Cortex of kidney (tissue), 1 donor: Measurements from ENCODE around the gene TFE3.
A peak's percentile ranks its signal among the peaks of the same experiment; 100 is the strongest.

Experiments
- DNase-seq: peaks from one replicate; lab custom pipeline; 2025; lab: John Stamatoyannopoulos, UW

Gene TFE3, protein sequence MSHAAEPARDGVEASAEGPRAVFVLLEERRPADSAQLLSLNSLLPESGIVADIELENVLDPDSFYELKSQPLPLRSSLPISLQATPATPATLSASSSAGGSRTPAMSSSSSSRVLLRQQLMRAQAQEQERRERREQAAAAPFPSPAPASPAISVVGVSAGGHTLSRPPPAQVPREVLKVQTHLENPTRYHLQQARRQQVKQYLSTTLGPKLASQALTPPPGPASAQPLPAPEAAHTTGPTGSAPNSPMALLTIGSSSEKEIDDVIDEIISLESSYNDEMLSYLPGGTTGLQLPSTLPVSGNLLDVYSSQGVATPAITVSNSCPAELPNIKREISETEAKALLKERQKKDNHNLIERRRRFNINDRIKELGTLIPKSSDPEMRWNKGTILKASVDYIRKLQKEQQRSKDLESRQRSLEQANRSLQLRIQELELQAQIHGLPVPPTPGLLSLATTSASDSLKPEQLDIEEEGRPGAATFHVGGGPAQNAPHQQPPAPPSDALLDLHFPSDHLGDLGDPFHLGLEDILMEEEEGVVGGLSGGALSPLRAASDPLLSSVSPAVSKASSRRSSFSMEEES

DNA sequence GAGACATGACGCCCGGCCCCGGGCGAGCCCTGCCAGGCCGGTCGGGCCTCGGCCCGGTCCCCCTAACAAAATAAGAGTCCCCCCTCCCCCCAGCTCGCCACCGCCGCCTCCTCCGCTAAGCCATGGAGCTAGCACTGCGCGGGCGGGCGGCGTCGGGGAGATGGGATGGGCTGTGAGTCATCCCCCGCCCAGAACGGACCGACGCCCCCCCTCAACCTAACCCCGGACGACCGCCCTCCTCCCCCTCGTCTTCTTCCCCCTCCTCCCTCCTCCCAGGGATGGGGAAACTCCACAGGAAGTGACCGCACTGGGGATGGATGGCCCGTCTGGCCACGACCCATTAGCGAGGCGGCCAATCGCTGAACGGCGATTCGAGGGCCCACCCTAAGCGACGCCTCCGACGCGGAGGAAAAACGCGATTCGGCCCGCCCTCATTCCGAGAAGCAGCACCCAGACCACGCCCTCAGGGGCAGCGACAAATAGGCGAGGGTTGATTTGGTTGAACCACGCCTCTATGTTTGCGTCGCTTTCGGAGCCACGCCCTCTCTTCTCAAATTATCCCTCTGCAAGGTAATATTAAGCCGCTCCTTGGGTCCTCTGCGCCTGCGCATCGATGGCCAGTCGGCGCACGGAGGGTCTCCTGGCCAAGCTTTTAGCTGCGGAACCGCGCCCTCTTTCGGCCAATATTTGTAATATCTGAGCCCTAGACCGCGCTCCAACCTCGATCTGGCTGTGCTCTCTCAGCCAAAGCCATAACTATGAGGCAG is at the start of gene TFE3:
Gene TFE3, minus strand, starts transcription at position 138 of the 767 bp plus-strand sequence. Its CDS starts 131 bp downstream, at position 7.
- peak; percentile 26 for DNase-seq

DNA sequence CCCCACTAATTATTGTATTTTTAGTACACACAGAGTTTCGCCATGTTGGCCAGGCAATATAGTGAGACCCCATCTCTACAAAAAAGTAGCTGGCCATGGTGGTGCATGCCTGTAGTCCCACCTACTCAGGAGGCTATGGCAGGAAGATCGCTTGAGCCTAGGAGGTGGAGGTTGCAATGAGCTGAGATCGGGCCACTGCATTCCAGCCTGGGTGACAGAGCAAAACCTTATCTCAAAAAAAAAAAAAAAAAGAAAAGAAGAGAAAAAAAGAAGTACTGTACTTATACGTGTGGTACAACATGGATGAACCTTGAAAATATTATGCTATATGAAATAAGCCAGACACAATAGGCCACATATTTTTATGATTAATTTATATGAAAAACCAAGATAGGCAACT is 46.4 kb upstream of the TFE3 start:
- no peak for DNase-seq

DNA sequence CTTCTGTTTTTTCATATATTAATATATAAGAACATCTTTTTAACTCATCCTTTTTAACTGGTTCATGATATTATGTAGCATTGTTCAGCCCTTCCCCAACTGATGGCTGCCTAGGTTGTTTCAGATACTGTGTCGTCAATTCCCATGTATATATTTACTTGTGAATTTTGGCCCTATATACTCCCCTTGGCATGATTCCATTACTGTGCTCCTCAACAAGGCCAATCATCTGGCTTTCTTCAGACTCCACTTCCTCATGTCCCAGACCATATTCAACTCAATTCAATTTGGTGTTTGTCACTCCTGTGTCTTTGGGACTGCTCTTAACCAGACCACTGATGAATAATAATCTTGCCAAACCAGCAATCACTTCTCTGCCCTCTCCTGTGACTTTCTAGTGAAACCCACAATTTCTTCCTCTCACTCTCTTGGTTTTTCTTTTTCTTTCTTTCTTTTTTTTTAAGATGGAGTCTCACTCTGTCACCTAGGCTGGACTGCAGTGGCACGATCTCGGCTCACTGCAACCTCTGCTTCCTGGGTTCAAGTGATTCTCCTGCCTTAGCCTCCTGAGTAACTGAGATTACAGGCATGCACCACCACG is 39.2 kb upstream of the TFE3 start:
- no peak for DNase-seq

DNA sequence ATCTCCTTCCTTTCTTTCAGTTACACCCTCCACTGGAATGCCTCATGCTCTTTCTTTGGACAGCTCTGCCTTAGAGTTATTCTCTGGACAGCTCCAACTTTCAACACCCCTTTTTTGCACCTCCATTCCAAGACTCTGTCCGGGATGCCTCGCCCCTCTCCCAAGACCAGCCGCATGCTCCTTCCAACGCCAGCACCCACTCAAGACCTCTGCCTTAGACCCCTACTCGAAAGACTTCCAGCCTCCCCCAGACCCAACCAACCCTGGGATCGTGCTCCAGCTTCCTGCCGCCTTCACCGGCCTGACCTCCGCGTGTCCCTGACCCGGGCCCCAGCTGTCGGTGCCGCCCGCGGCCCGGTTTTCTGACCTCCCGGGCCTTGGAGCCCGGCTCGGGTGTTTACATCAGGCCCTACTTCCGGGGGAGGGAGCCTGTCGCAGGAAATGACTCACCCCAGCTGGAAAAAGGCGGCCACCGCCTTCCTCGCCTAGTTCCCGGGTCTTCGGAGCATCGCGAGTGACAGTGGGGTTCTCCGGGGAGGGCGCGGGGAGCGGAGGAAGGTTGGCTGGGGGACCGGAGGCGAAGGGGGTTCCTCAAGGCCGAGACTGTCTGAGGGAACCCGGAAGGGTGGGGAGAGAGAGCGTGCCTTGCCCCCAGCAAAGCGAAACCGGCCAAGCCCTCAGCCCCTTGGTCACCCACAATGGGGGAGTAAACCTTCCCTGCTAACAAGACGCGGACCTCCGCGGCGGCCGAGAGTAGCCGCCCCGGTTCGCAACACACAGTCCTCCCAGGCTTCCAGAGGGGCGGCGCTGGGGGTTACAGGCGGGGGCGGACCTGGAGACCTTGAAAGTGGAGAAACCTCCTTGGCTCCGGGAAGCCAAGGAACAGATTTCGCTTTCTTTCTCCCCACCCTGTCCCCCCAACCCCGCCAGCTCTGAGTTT is 36.6 kb upstream of the TFE3 start, which contains the start of gene WDR45:
Gene WDR45, minus strand, starts transcription at position 399 of the 940 bp plus-strand sequence. CDS start 1,792 bp downstream, outside the sequence.
- DNase-seq, result peak; percentile 3

DNA sequence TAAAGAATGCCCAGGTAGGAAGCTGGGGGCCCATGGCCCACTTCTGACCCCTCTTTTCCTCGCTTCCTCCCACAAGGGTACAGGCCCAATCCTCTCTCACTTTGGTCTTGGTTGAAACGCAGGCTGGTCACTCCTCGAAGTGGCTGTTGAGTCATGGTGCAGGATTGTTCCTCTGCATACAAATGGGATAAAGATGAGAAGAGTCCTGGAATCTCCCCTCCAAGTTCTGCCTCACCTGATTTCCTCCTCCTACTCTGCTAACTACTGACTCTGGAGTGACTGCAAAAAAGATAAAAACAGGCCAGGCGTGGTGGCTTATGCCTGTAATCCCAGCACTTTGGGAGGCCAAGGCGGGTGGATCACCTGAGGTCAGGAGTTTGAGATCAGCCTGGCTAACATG is 34.8 kb upstream of the TFE3 start:
- DNase-seq, result no peak

DNA sequence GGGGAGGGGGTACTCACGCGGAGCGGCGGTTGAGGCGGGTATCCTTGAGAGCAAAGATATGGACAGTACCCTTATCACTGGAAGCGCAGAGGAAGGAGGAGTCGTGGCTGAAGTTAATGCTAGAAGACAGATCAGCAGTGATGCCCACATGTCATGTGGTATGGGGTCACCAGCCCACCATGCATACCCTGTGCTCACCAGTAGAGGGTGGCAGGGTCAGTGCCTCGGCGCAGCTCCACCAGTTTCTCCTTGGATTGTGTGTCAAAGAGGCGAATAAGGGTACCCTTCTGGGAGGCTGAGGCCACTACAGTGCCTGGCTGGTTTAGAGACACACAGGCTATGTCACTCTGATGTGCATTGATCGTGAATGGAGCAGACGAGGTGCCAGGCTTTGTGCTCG is 32.2 kb upstream of the TFE3 start:
- DNase-seq, result no peak

DNA sequence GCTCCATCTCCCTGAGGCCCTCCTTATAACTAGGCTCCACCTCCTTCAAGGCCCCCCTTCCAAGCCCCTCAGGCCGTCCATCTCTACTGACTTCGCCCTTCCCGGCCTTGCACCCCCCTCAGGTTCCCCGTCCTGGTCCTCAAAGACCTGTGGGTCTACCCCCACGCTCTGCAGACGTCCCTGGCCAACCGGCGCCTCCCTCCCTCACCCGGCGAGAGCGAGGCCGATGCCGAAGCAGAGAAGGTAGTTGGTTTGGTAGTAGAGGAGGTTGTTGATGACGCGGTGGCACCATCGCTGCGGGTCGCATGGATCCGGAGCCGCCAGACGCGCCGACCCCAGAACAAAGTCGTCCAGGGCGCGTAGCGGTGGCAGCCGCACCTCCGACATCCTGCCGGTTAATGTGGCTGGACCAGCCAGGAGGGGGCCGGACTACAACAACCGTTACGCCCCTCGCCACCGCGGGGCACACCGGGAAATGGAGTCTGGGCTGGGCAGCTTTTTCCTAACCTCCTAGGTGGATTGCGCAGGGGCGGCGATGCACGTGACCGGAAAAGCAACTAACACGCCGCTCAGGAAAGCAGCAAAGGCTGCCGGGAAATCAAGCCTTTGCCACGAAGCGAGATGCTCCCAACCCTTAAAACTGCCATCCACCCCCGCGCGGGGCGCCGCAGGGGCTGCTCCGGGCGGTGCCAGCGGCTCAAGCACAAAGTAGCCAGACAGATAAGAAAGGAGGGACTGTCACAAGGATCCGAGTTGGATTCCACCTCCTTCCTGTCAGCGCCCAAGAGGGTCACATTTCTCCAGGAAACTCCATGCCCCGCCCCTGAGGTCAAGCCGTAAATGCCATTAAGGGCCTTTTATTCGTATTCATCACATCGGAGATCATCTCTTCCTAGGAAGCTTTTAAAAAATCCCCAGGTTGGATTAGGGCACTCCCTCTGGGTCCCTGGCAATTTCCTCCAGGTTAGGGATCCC is 30.7 kb upstream of the TFE3 start, which contains the start of gene PRAF2:
Gene PRAF2, minus strand, starts transcription at position 402 of the 975 bp plus-strand sequence. Its CDS starts 15 bp downstream, at position 387.
- peak; percentile 25 for DNase-seq

DNA sequence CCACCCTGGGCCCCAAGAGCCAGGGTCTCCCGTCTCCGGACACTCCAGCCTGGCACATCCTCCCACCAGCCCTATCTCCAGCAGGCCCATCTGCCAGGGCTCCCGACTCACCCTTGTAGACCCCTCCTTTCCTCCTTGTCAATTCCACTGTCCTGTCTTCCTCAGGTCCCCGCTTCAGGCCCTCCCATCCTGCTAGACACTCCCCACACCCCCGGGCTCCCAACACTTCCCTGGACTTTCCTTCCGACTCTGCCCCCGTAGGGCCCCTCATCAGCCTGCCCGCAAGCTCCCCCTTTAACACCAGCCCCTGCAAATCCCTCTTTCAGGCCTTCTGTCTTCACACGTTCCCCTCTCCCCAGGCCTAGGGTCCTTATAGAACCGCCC is 29.5 kb upstream of the TFE3 start:
- no peak for DNase-seq

DNA sequence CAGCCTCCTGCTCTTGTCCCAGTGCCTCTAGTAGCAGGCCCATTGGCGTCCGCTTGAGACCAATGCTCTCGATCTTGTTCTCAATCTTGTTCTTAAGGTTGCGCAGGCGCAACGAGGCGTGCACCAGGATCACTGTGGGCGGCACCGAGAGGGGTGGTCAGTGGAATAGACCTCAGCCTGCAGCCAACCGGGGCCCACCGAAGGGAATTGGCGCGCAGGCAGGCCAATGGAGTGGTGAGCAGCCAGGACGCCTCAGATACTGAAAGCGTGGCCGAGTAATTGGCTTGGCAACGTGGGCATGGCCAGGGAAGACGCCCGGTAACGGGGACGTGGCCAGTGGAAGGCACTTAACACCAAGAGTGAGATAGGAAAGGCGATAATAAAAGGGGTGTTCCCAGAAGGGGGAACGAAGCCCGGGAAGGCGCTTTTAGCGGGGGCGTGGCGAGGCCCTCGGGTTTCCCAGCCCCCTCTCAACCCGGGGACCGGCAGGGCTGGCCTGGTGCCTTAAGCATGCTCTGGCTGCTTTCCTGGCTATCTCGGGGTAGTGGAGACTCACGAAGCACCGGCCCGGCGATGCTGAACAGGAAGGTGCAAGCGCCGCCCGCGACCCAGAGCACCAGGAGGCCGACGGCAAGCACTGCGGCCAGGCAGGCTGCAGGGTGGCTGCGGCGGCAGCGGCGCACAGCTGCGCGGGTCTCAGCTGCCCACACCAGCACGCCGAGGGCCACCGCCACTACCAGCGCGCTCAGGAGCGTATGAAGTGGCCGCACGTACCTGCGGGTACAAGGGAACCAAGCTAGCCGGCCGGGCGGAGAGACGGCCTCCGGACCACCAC is 28.9 kb upstream of the TFE3 start:
- no peak for DNase-seq

DNA sequence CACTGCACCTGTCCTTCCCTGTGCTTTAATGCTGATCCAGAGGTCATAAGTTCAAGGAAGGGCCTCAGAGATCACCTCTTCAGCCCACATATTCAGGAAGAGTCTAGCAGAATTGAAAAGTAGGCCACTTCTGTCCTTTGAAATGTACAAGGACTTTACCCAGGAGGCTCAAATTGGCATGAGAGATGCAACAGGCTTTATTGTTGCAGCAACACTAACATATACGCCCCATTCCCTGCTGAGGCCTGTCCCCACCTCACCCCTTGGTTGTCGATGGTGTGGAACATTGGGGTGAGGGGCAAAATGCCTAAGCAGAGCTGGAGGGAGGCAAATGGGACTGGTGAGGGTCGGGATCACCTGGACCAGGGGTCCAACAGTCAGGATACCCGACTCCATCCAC is 27.8 kb upstream of the TFE3 start:
- no peak for DNase-seq

DNA sequence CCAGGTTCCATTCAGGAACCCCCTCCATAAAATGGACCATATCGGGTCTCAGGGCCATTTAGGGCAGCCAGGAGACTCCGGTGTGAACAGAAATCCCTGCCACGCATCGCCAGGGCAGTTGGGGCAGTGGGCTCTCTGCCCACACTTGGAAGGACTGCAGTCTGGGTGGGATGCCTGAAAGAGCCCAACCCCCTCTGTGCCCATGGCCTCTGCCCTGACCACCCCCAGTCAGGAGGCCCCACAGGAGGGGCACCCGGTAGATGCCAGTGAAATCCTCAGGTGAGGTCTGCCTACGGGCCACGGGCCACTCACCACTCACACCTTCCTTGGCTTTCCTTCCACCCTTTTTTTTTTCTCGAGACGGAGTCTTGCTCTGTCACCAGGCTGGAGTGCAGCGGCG is 25.9 kb upstream of the TFE3 start:
- no peak for DNase-seq

DNA sequence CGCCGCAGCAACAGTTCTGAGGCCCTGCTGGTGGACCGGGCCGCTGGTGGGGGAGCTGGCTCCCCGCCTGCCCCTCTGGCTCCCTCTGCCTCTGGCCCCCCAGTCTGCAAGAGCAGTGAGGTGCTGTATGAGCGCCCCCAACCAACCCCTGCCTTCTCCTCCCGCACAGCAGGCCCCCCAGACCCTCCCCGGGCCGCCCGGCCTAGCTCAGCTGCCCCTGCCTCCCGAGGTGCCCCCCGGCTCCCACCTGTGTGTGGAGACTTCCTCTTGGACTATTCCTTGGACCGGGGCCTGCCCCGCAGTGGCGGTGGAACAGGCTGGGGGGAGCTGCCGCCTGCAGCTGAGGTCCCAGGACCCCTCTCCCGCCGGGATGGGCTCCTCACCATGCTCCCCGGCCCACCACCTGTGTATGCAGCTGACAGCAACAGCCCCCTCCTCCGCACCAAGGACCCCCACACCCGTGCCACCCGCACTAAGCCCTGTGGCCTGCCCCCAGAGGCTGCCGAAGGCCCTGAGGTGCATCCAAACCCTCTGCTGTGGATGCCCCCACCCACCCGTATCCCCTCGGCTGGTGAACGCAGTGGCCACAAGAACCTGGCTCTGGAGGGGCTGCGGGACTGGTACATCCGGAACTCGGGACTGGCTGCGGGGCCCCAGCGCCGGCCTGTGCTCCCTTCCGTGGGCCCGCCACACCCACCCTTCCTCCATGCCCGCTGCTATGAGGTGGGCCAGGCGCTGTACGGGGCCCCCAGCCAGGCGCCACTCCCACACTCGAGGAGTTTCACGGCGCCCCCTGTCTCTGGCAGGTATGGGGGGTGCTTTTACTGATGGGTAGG is 24.3 kb upstream of the TFE3 start:
- no peak for DNase-seq

DNA sequence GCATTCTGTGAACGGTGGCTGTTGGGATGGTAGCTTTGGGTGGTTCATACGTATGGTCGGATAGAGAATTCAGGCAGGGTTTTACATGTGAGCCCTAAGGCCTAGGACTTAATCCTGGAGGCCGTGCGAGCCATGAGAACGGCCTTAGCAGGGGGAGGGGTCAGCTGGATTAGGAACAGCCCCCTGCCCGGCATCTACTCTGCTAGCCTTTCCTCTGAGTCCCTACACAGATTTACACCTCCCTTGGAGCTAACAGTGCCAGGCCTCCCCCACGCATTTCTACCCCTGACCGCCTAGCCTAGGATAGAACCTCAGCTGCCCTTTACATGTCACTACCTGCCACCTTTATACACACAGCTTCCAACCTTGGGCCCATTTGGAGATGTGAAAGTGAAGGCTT is 23.5 kb upstream of the TFE3 start:
- DNase-seq, result no peak

DNA sequence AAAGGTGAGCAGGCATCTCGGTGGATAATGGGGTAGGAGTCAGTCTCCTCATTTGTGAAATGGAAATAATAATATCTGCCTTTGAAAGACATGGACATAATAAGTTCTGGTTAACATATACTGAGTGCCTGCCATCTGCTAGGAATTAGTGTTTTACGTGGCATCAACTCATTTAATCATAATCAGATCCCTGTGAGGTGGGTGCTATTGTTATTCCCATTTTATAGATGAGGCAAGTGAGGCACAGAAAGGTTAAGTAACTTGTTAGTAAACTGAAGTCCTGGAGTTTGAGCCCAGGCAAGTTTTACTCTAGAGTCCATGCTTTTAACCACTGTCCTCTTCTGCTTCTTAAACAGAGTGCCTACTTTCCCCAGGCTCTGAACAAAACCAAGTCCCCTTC is 23.1 kb upstream of the TFE3 start:
- no peak for DNase-seq

DNA sequence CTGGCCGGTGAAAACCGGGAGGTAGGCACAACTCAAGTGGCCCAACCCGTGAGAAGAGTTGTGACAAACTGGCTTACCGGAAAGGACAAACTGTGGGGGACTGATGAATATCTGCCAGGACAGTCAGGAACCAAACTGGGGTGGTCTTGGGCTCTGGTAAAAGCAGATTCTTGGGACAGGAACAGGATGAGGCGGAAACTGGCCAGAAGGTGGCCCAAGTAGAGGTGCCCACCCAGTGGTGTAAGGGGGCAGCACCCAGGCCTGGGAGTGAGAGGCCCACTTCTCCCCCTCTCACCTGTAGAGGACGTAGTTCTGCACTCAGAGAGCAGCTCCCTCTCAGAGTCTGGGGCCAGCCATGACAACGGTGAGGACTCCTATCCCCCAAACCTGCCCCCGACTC is 21.6 kb upstream of the TFE3 start:
- DNase-seq, result no peak

DNA sequence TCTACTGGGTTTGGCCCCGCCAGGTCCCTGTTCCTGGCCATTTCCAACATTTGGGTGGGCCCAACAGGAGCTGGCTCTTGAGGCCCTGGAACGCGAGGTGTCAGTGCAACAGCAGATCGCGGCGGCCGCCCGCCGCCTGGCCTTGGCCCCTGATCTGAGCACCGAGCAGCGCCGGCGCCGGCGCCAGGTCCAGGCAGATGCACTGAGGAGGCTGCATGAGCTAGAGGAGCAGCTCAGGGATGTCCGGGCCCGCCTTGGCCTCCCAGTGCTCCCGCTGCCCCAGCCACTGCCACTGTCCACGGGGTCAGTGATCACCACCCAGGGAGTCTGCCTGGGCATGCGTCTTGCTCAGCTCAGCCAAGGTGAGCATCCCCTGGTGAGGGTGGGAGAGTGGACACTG is 21.1 kb upstream of the TFE3 start:
- DNase-seq, result no peak

DNA sequence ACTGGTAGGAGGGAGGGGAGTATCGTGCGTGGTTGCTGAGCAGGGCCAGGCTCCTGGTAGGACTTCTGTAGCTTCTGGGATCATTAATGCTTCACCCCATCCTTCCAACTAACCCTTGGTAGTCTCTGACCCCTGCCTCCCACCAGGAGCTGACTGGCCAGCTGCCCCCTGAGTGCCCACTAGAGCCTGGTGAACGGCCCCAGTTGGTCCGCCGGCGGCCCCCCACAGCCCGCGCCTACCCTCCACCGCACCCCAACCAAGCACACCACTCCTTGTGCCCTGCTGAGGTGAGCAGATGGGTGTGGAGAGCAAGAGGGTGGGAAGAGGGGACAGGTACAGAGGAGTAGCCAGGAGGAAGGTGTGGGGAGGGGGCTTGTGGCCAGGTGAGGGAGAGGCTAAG is 20.6 kb upstream of the TFE3 start:
- no peak for DNase-seq

DNA sequence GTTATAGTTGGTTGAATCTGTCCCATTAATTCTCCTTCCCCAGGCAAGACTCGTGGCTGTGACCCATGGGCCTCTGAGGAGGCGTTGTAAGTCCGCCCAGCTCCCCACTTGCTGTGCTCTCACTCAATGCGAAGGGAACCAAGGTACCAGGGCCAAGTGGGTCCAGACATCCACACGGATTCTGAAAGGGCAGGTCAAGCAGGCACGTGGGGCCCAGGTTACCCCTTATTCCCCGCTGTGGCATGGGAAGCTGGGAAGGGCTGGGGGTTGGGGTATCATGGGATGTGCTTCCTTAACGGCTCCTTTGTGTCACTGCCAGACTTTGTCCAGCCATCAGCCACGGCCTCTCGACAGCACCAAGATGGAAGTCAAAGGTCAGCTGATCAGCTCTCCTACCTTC is 18.8 kb upstream of the TFE3 start:
- no peak for DNase-seq
